Bronchial epithelial cell (primary cell): ENCODE data around the gene STAG1. TPM values are rescaled to one million over a fixed set of nuclear protein-coding genes. Genes with fewer than 3 reads are reported as not detected.

Experiments
- DNase-seq: peaks from one replicate; pipeline ENCODE4 v3.0.0-alpha.2; 2010; ENCODE audit warnings: low read depth
- FAIRE-seq: peaks from 2 replicates; lab custom pipeline; 2011; peaks lifted over from hg19 to GRCh38; lab: Jason Lieb, UNC
- H3K27me3 ChIP-seq: 2 replicates; pipeline ENCODE4 v1.5.1; 2011; ENCODE audit warnings: low read length; ENCODE audit not compliant: control insufficient read depth, insufficient read depth
- H3K36me3 ChIP-seq: 2 replicates; pipeline ENCODE4 v1.5.1; 2011; ENCODE audit warnings: low read length; ENCODE audit not compliant: control insufficient read depth, insufficient read depth
- H3K4me3 ChIP-seq: 2 replicates; pipeline ENCODE4 v1.5.1; 2011; ENCODE audit warnings: mild to moderate bottlenecking, low read depth, low read length, control low read depth
- CTCF ChIP-seq: IDR thresholded peaks from 2 replicates; pipeline ENCODE4 v1.5.1; 2011; ENCODE audit warnings: mild to moderate bottlenecking, moderate library complexity, low read length, control low read depth, inconsistent platforms; ENCODE audit not compliant: insufficient read depth, severe bottlenecking
- total RNA-seq: library from RNA; depleted of rRNA; stranded (reverse); fragments of >200 nt; gene quantifications from 2 replicates; pipeline ENCODE4 v1.2.1, GENCODE V29; 2014

Gene STAG1
- total RNA-seq, 1 donor from 2014 or later: 26.3 TPM

- FAIRE-seq: no peak
- Histone ChIP-seq H3K36me3 (peaks cover 3% of the 10 kb centered on the region), H3K27me3 (no peaks in the 10 kb centered on the region), H3K4me3 (no peak overlapping the region)
- DNase-seq: no peak
- TF ChIP-seq CTCF: no peak
Observed at GRCh38 chr3:136329593-136329992, 422.6 kb downstream of the STAG1 start.

GRCh38 chr3:136327671-136328070, 424.5 kb downstream of the STAG1 start:
- TF ChIP-seq CTCF: no peak
- no peak for DNase-seq
- peaks cover 3% of the 10 kb centered on the region for H3K36me3 ChIP-seq
- no peak overlapping the region for H3K4me3 ChIP-seq
- FAIRE-seq: no peak
- no peaks in the 10 kb centered on the region for H3K27me3 ChIP-seq

GRCh38 chr3:136326316-136326715, 425.9 kb downstream of the STAG1 start:
- TF ChIP-seq CTCF: no peak
- DNase-seq (no peak), FAIRE-seq (no peak)
- H3K36me3 ChIP-seq: peaks cover 3% of the 10 kb centered on the region
- H3K27me3 ChIP-seq: no peaks in the 10 kb centered on the region
- H3K4me3 ChIP-seq: no peak overlapping the region

- no peak for TF ChIP-seq CTCF
- Histone ChIP-seq H3K27me3 (no peaks in the 10 kb centered on the region), H3K4me3 (no peak overlapping the region), H3K36me3 (no peaks in the 10 kb centered on the region)
- FAIRE-seq: no peak
- DNase-seq: peak; percentile 13
Observed at GRCh38 chr3:136311968-136312367, 440.2 kb downstream of the STAG1 start.

GRCh38 chr3:136311261-136311660, 440.9 kb downstream of the STAG1 start:
- TF ChIP-seq CTCF: no peak
- FAIRE-seq (no peak), DNase-seq (no peak)

GRCh38 chr3:136305879-136306278, 446.3 kb downstream of the STAG1 start:
- DNase-seq: peak; percentile 31

More at GRCh38 chr3:136311261-136311660, 440.9 kb downstream of the STAG1 start:
- Histone ChIP-seq H3K27me3 (no peaks in the 10 kb centered on the region), H3K4me3 (no peak overlapping the region), H3K36me3 (no peaks in the 10 kb centered on the region)

More at GRCh38 chr3:136305879-136306278, 446.3 kb downstream of the STAG1 start:
- no peaks in the 10 kb centered on the region for H3K27me3 ChIP-seq
- H3K36me3 ChIP-seq: peaks cover 1% of the 10 kb centered on the region
- H3K4me3 ChIP-seq: no peak overlapping the region
- TF ChIP-seq CTCF: peak; percentile 26
- FAIRE-seq: no peak
